ENCODE results near the gene CHST15. TPM values are rescaled to one million over a fixed set of nuclear protein-coding genes. Genes with fewer than 3 reads are reported as not detected.

CHST15 gene
- total RNA-seq, 1 experiment from 2014 or later, result 17.1 TPM

DNA sequence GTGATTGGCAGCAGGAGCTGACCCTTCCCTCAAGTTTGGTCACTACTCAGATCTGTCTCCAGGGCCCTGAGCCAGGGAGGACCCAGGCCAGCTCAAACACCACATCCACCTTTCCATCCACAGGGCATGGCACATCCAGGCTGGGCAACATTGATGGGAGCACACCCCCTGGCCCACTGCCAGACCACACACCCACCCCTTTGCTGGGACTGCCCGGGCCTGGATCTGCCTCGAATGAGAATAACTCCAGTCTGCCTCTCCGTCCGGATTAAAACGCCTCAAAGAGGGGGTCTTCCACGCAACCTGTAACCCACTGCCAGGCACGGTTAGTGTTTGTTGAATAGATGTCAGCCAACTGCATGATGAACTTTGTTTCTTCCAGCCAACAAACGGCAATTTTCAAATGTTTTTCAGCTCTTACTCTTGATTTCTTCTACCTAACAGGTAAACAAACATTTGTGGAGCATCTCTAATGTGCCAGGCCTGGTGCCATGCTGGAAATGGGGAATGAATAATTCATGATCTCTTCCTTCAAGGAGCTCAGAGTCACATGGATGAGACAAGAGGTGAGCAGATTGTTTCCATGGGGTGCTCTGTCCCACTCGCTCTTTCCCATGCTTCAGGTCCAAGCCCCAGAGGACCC, 41.0 kb upstream of the CHST15 start:
- intact Hi-C loops (cut with micrococcal nuclease), result no loop called here
- POLR2A ChIA-PET (ENCODE audit: unreplicated experiment), result no interaction called here
- Histone ChIP-seq H3K27me3 (ENCODE audit: low read length) (no peaks in the 10 kb centered on the region), H3K4me2 (ENCODE audit: low read length) (no peak overlapping the region), H3K27ac (ENCODE audit: low read length) (no peak overlapping the region), H4K20me1 (ENCODE audit: low read length) (no peaks in the 10 kb centered on the region), H3K9ac (ENCODE audit: low read length) (no peak overlapping the region), H3F3A (ENCODE audit: low read length, unreplicated experiment) (no peaks in the 10 kb centered on the region), H3K79me2 (ENCODE audit: low read length) (no peaks in the 10 kb centered on the region), H3K4me1 (ENCODE audit: insufficient read depth, low read length) (no peaks in the 10 kb centered on the region), H3K4me3 (ENCODE audit: low read length) (no peak overlapping the region), H3K9me2 (replicated peaks; ENCODE audit: low read length) (no peaks in the 10 kb centered on the region), H3K9me3 (ENCODE audit: low read length) (no peaks in the 10 kb centered on the region), H2AFZ (ENCODE audit: low read length) (no peak overlapping the region), H3K36me3 (ENCODE audit: low read depth, low read length) (no peaks in the 10 kb centered on the region)
- DNase-seq (no peak), ATAC-seq (no peak)
- CTCF ChIA-PET, result no interaction called here
- no peak for TF ChIP-seq CTCF (conservative IDR thresholded peaks at IDR 0.05; ENCODE audit: low read depth, low read length)
- TF ChIP-seq EZH2 (IDR thresholded peaks at IDR 0.05; ENCODE audit: low read length, unreplicated experiment), result no peak
- BruUV-seq (replicated peaks), result no TSS peak

DNA sequence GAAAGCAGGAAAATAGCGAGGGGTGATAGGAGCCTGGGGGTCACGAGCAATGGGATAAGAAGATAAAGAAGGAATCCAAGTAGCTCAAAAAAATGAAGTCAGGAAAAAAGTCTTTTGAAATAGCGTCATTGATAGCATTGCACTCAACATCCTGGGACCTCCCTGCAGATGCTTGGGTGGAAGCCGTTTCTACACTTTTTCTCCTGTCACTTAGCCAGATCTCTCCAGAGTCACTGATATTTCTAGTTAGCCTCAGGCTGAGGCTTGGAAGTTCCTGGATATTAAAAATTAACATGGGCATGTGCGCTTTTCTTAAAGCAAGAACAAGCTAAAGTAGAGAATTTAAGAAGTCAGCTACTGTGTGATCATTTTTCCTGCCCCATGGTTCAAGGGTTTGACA, 39.5 kb upstream of the CHST15 start:
- Histone ChIP-seq H3K27me3 (ENCODE audit: low read length) (no peaks in the 10 kb centered on the region), H3K4me2 (ENCODE audit: low read length) (no peak overlapping the region), H3K9me3 (ENCODE audit: low read length) (no peaks in the 10 kb centered on the region), H2AFZ (ENCODE audit: low read length) (no peak overlapping the region), H3K4me1 (ENCODE audit: insufficient read depth, low read length) (no peaks in the 10 kb centered on the region), H3K9ac (ENCODE audit: low read length) (no peak overlapping the region), H3K27ac (ENCODE audit: low read length) (no peak overlapping the region), H3F3A (ENCODE audit: low read length, unreplicated experiment) (no peaks in the 10 kb centered on the region), H4K20me1 (ENCODE audit: low read length) (no peaks in the 10 kb centered on the region), H3K79me2 (ENCODE audit: low read length) (no peaks in the 10 kb centered on the region), H3K4me3 (ENCODE audit: low read length) (no peak overlapping the region), H3K36me3 (ENCODE audit: low read depth, low read length) (no peaks in the 10 kb centered on the region), H3K9me2 (replicated peaks; ENCODE audit: low read length) (no peaks in the 10 kb centered on the region)
- CTCF ChIA-PET, result no interaction called here
- POLR2A ChIA-PET (ENCODE audit: unreplicated experiment), result no interaction called here
- BruUV-seq (replicated peaks), result no TSS peak
- DNase-seq, result no peak
- intact Hi-C loops (cut with micrococcal nuclease), result no loop called here
- no peak for ATAC-seq
- no peak for TF ChIP-seq EZH2 (IDR thresholded peaks at IDR 0.05; ENCODE audit: low read length, unreplicated experiment)
- no peak for TF ChIP-seq CTCF (conservative IDR thresholded peaks at IDR 0.05; ENCODE audit: low read depth, low read length)
- no peak for TF ChIP-seq EZH2phosphoT487 (IDR thresholded peaks at IDR 0.05; ENCODE audit: borderline replicate concordance, low read length)

DNA sequence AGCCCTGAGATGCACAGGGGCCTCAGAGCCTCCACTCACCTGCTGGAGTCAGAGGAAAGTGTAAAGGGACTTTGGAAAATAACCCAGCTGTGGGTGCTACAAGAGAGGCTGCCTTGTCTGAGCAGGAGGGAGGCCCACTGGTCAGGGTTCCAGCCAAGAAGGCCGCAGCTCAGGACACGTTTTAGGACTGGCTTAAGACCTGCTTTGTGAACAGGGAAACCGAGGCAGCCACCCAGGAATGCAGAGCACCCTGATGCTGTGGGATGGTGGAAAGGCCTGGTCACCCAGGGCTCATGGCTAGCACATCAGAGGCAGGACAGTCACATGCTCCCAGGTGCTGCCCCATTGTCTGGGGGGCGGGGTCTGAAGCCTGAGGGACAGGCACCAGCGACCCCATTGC, 38.9 kb upstream of the CHST15 start:
- Histone ChIP-seq H3K4me3 (ENCODE audit: low read length) (no peak overlapping the region), H3K27ac (ENCODE audit: low read length) (no peak overlapping the region), H3K36me3 (ENCODE audit: low read depth, low read length) (no peaks in the 10 kb centered on the region), H3K4me2 (ENCODE audit: low read length) (no peak overlapping the region), H3K79me2 (ENCODE audit: low read length) (no peaks in the 10 kb centered on the region), H3K9me3 (ENCODE audit: low read length) (no peaks in the 10 kb centered on the region), H3K4me1 (ENCODE audit: insufficient read depth, low read length) (no peaks in the 10 kb centered on the region), H3F3A (ENCODE audit: low read length, unreplicated experiment) (no peaks in the 10 kb centered on the region), H3K27me3 (ENCODE audit: low read length) (no peaks in the 10 kb centered on the region), H4K20me1 (ENCODE audit: low read length) (no peaks in the 10 kb centered on the region), H3K9me2 (replicated peaks; ENCODE audit: low read length) (no peaks in the 10 kb centered on the region), H2AFZ (ENCODE audit: low read length) (no peak overlapping the region), H3K9ac (ENCODE audit: low read length) (no peak overlapping the region)
- POLR2A ChIA-PET (ENCODE audit: unreplicated experiment), result no interaction called here
- intact Hi-C loops (cut with micrococcal nuclease), result no loop called here
- CTCF ChIA-PET, result interaction anchor here (0.6 kb wide), 2 partner anchors 65 to 257 kb away, joined by 3 to 4 read pairs; no protein-coding TSS in a partner anchor
- DNase-seq, result no peak
- ATAC-seq, result no peak
- BruUV-seq (replicated peaks), result no TSS peak
- TF ChIP-seq EZH2phosphoT487 (IDR thresholded peaks at IDR 0.05; ENCODE audit: borderline replicate concordance, low read length), result no peak
- no peak for TF ChIP-seq EZH2 (IDR thresholded peaks at IDR 0.05; ENCODE audit: low read length, unreplicated experiment)
- no peak for TF ChIP-seq CTCF (conservative IDR thresholded peaks at IDR 0.05; ENCODE audit: low read depth, low read length)

Measured in PC-3 (cell line).